HG03571 (cell line): ENCODE data around the gene TRAPPC10.
"Not testable (repeated sequence)": the region's sequence is repeated elsewhere in the genome, so short reads cannot be mapped to it uniquely, and the experiment has no call there.

Experiments
- ATAC-seq: cut with Tn5 transposase; IDR thresholded peaks from one replicate; pipeline ENCODE4 v1.9.1; 2021; ENCODE audit not compliant: unreplicated experiment

Gene TRAPPC10

GRCh38 chr21:44140552-44140932 lies 128.4 kb downstream of the TRAPPC10 start:
- not testable (repeated sequence) for ATAC-seq

GRCh38 chr21:44142470-44142869 lies 130.4 kb downstream of the TRAPPC10 start:
- ATAC-seq = not testable (repeated sequence)

DNA sequence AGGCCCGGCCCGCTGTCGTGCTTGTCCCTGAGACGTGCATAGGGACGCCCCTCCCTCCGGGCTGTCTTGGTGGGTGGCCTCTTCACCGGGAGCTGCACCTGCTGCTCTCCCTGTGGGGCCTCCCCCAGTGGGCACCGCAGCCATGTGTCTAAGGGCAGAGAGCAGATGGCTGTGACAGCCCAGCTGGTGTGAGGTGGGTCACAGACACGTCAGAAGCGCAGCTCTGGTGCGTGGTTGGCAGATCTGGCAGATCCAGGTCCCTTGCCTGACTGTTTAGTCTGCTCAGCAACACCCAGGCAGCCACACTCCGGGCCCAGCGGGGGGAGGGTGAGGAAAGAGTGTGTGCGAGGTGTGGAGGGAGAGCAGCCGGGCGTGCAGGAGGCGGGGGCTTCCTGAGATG lies 131.3 kb downstream of the TRAPPC10 start:
- peak; percentile 38 for ATAC-seq

DNA sequence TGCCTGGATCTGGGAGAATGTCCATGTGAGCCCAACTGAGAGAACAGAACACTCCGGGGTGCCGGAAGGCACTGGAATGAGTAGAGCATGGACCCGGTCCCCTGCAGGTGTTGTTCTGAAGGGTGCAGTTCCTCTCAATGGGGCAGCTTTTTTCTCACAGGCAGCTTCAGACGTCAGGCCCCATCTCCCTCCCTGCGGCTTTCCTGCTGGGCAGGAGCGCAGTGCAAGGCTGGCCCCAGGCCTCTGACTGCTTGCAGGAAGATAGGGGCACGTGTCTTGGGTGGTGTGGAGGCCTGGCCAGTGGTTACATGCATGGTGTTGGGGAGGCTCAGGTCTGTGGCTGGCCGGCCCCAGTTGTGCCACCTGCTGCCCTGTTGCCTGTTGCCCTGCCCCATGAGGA lies 131.9 kb downstream of the TRAPPC10 start:
- not testable (repeated sequence) for ATAC-seq

GRCh38 chr21:44144784-44145602 lies 132.9 kb downstream of the TRAPPC10 start:
- ATAC-seq = not testable (repeated sequence)

GRCh38 chr21:44145616-44146015 lies 133.5 kb downstream of the TRAPPC10 start:
- ATAC-seq = not testable (repeated sequence)

GRCh38 chr21:44147108-44147507 lies 135.0 kb downstream of the TRAPPC10 start:
- not testable (repeated sequence) for ATAC-seq

- ATAC-seq = not testable (repeated sequence)
Observed at GRCh38 chr21:44150255-44150654, 138.1 kb downstream of the TRAPPC10 start.

GRCh38 chr21:44153214-44153888 lies 141.2 kb downstream of the TRAPPC10 start:
- ATAC-seq = not testable (repeated sequence)

- not testable (repeated sequence) for ATAC-seq
Observed at GRCh38 chr21:44153889-44154228, 141.8 kb downstream of the TRAPPC10 start.

DNA sequence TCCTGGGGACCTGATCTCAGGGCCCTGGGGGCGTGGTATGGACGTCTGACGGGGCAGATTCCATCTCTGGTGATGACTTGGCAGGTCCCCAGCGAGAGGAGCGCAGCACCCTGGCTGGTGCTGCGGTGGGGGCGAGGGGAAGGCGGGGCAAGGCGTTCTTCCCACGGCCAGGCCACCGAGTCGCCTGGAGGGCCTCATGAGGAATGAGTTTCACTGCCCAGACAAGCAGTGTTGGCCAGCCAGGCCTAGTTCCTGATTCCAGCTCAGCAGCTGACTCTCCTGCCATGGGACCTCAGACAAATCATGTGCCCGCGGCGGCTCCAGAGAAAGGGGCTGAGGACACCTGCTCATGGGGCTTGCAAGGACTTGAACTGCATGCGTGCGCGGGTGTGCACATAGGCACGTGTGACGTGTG lies 142.7 kb downstream of the TRAPPC10 start:
- ATAC-seq = not testable (repeated sequence)

DNA sequence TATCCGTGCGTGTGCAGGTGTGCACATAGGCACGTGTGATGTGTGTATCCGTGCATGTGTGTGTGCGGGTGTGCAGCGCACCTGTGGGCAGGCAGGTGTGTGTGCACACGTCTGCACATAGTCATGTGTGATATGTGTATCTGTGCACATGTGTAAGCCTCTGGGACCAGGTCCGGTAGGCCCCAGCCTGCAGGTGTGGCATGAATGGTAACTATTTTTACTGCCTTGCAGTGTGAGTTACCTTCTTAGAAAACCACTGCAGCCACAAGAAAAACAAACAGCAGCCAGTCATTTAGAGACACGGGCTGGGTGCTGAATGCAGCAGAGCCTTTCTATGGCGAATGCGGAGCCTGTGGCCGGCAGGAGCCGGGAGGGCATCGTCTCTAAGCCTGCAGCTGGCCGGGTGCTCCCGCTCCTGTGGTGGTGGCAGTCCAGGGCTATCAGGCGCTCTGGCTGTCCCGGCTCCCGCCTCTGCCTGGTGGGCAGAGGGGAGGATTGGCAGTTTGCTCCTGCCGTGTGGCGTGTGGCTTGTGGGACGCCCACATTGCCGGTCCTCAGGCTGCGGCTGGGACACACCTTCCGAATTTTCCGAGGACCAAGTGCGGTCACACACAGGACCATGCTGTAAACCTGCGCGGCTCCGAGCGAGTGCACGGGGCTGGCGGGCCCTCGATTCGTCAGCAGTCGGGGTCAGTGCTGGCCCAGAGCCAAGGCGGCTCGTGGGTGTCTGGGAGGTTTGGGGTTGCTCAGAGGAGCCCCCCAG lies 143.3 kb downstream of the TRAPPC10 start:
- not testable (repeated sequence) for ATAC-seq

- not testable (repeated sequence) for ATAC-seq
Observed at GRCh38 chr21:44155994-44156380, 143.9 kb downstream of the TRAPPC10 start.
